HG03095 (cell line): Measurements from ENCODE around the gene ANKRD35.
A peak's percentile ranks its signal among the peaks of the same experiment; 100 is the strongest.

ENCODE experiments used
- ATAC-seq: cut with Tn5 transposase; IDR thresholded peaks from one replicate; pipeline ENCODE4 v1.9.1; 2021; ENCODE audit warnings: moderate library complexity; ENCODE audit not compliant: unreplicated experiment

ANKRD35 gene

GRCh38 chr1:145893306-145894055 is 7.8 kb upstream of the ANKRD35 start:
- ATAC-seq = no peak

- ATAC-seq = no peak
Measured at GRCh38 chr1:145892486-145893087, 6.9 kb upstream of the ANKRD35 start.

- ATAC-seq = no peak
Measured at GRCh38 chr1:145891587-145892485, 6.2 kb upstream of the ANKRD35 start.

DNA sequence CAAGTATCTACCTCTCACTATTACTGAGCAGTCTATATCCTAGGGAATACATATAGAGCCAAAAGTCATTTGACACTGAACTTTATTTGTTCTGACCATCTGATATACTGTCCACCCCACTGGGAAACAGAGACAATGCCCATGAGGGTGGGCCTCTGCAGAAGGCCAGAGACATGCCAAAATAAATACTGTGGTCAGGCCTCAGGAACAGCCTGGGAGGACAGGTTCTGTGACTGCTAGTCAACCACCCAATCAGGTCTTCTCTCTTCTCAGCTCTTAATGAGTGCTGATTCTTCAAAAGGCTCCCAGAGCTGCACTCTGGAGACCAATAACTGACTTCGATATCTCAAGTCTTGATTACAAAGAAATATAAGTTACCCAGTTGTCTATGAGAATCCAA is 5.5 kb upstream of the ANKRD35 start:
- no peak for ATAC-seq

GRCh38 chr1:145889722-145890121 is 4.1 kb upstream of the ANKRD35 start:
- ATAC-seq = no peak

GRCh38 chr1:145887631-145888030 is 2.0 kb upstream of the ANKRD35 start:
- ATAC-seq = no peak

DNA sequence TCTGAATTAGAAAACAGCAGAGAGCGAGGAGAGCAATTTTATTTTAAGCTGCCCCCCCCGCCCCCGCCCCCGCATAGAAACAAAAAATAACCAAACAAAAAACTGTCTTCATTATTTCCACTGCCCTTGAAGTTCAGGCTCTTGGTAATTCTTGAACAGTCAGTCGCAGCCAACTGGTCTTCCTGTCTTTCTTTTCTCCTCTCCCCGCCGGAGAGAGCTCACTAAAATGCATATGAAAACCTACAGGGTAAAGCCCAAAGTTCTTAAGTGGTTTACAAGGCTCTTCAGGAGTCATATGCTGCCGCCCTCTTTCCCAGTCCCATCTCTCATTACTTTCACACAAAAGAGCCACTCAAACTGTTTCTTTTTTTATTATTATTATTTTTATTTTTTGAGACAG is 1.1 kb upstream of the ANKRD35 start:
- ATAC-seq = no peak

DNA sequence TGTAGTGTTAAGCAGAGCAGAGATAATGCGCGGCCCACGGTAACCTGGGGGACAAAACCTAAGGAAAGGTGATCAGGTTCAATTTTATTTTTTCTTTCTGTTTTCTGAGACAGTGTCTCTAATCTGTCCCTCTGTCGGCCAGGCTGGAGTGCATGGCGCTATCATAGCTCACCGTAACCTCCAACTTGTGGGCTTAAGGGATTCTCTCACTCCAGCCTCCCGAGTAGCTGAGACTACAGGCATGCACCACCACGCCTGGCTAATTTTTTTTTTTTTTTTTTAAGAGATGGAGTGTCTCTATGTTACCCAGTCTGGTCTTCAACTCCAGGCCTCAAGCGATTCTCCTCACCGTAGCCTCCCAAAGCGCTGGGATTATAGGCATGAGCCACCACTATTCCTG is 724 bp upstream of the ANKRD35 start:
- no peak for ATAC-seq

DNA sequence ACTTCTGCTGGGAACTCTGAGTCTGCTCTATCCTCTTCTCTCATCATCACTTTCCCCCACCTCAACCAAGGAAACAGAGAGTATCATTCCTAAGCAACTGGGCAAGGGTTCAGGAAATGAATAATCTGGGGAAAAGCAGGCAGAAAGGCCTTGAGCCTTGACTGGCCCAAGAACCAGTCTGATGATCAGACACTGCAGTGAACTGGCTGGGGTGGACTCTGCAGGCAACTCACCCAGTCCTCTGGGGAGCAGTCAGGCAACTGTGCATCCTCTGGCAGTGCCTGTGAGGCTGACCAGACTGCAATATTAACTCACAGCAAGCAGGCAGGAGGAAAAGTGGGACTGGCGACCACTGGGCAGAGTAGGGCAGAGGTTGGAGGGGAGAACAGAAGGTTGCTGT is 991 bp downstream of the ANKRD35 start:
- ATAC-seq = no peak

GRCh38 chr1:145879775-145880174 is 5.9 kb downstream of the ANKRD35 start:
- ATAC-seq = no peak

DNA sequence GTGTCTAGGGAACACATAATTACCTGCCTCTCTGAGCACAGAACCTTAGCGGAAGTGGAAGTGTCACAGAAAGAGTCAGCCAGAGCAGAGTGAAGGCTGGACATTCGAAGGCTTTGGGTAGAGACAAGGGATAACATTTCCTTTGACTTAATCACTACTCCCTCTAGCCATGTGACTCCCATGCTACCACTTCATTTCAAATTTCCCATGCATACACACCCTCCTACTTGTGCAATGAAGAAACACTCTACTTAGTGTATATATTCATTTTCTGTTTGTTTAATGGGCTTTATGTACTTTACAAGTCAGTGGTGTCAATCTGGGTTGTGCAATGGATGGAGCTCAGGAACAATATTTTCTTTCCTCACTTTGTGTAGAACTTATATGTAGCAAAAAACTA is 6.9 kb downstream of the ANKRD35 start:
- no peak for ATAC-seq

GRCh38 chr1:145877923-145878486 is 7.7 kb downstream of the ANKRD35 start:
- no peak for ATAC-seq

DNA sequence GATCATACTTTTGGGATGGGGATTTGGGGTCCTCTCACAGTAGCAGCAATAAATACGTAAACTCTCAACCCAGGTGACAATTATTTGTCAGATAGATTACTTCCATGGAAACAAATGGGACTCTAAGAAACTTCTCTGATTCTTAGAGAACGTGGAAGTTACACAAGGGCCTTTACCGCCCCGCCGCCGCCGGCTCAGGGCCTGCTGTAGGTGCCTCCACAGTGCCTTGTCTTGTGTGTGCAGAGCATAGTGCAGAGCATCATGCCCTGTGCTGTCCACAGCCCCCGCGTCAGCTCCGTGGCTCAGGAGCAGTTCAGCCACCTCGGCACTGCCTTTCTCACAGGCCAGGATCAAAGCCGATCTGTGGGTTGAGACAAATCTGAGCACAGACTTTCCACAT is 11.0 kb downstream of the ANKRD35 start:
- no peak for ATAC-seq

DNA sequence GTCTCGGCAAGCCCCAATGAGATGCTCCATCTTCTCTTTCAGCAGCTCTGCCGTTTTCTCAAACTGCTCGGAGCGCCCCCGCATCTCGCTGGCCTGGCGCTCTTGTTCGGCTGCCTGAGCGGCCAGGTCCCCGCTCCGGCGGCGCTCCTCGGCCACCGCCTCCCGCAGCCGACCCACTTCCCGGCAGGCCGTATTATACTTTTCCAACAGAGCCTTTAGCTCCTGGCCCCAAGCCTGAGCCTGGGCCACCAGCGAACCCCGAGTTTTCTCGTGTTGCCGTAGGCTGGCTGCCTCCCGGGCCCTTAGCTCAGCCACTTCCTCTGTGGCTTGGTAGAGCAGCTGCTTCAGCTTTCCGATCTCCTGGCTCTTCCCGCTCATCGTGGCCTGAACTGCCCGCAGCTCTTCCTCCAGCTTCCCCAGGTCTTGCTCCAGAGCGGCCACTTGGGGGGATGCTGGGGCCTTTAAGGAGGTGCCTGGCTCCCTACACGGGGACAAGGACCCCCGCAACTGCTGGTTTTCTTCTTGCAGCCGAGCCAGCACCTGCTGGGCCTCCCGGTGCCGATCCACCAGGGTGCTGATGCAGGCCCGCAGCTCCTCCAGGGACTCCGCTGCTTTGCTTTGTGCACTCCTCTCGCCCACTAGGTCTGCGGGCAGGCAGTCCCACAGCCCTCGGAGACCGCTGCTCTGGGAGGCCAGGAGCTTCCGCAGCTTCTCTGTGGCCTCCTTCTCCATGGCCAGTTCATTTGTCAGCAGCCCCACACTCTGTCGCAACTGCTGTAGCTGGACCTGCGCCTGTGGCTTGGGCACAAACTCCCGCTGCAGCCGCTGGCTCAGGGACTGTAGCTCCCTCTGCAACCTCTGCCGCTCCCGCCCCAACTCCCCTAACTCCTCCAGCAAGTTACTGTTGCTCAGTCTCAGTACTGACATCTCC is 13.4 kb downstream of the ANKRD35 start:
- ATAC-seq = no peak

- no peak for ATAC-seq
Measured at GRCh38 chr1:145868232-145868631, 17.4 kb downstream of the ANKRD35 start.

DNA sequence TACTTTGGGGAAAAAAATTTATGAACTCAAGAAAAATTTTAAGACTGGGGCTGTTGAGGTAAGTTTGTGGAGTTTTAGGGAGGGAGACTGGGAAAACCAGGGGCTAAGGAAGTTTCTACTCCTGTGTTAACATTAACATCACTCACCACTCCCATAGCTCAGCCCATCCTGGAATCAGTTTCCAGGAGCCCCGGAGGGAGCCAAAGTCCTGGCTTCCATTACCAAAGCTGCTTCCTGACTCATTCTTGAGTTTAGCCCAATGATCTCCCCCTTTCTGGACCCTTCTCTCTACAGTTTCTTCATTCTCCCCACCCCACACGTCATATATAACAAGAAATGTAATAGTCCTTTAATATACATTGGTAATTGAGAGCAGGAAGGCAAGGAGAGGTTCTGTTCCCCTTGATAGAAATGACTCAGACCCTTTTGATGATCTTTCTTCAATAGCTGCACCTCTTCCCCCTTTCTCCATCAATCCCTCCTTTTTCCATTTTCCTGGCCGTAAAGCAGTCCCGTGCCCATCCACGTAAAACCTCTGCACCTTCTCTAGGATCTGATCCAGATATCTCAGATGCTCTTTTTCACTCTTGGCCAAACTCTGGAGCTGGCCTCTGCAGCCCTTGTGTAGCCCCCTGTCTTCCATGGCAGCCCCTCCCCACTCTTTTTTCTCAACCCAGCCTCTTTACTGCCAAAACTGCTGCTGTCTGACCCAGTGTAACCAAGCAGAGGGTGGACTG is 22.2 kb downstream of the ANKRD35 start:
- ATAC-seq = no peak

DNA sequence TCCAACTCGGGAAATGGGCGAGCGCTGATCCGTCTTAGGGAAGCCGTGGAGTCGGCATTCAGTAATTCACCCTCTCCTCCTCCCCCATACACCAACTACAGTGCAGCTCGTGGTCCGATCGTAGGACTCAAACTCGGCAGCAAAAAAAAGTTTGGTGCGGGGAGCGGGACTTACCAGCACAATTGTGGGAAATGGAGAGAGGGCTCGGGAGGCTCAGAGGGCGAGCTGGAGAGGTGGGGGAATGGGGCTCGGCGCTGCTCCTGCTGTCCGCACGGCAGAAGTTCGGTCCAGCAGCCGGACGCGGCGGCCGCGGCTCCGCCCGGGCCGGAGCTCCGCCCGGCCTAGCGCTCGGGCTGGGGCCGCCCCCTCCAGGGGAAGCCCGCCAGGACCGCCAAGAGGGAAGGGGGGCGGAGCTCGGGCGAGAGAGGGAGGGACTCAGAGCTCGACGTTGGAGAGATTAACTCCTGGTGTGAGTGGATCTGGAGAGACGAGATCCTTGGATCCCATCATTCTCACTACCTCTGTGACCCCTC is 26.1 kb downstream of the ANKRD35 start:
- peak; percentile 83 for ATAC-seq

DNA sequence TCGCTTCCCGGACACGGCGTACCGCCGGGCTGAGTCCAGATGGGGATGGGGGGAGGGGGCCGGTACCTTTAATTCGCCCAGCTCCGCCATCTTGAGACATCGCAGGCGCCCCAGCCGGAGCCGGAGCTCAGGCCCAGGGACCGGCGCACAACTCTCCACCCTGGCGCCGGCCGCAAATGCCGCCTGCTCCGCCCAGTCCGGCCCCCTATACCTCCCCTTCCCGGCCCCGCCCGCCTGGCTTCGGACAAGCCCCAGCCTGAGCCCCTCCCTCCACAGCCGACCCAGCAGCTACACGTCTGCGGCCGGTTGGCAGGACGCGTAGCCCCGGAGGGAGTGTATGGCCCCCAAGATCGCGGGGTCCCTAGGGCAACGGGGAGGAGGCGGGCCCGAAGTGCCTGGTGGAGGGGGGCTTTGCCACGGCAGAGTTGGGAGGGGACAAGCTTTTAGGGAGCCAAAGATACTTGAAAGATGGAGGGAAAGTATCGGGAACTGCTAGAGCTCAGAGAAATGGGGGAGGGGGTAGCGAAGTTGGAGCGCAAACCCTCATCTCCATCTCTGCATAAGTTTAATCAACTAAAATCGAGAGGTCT is 26.7 kb downstream of the ANKRD35 start, which contains the start of gene PIAS3:
Gene PIAS3 (minus strand): TSS at position 181 of the 590 bp plus-strand sequence. CDS start 91 bp downstream, at position 90.
- ATAC-seq = peak; percentile 78
